Measurements from ENCODE around the gene ATP8B1.

- TF ChIP-seq, protein P1, sequence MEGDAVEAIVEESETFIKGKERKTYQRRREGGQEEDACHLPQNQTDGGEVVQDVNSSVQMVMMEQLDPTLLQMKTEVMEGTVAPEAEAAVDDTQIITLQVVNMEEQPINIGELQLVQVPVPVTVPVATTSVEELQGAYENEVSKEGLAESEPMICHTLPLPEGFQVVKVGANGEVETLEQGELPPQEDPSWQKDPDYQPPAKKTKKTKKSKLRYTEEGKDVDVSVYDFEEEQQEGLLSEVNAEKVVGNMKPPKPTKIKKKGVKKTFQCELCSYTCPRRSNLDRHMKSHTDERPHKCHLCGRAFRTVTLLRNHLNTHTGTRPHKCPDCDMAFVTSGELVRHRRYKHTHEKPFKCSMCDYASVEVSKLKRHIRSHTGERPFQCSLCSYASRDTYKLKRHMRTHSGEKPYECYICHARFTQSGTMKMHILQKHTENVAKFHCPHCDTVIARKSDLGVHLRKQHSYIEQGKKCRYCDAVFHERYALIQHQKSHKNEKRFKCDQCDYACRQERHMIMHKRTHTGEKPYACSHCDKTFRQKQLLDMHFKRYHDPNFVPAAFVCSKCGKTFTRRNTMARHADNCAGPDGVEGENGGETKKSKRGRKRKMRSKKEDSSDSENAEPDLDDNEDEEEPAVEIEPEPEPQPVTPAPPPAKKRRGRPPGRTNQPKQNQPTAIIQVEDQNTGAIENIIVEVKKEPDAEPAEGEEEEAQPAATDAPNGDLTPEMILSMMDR (IDR thresholded peaks at IDR 0.05), result no peak
- TF ChIP-seq POLR2A (IDR thresholded peaks at IDR 0.05), result no peak
Observed at GRCh38 chr18:57640749-57641148, 162.4 kb downstream of the ATP8B1 start.
